HG02943 (cell line): ENCODE data around the gene GGACT.
A peak's percentile ranks its signal among the peaks of the same experiment; 100 is the strongest.

ENCODE experiments used
- ATAC-seq: cut with Tn5 transposase; IDR thresholded peaks from one replicate; pipeline ENCODE4 v1.9.1; 2021; ENCODE audit warnings: mild to moderate bottlenecking, low read depth, moderate library complexity; ENCODE audit not compliant: unreplicated experiment

The GGACT gene

DNA sequence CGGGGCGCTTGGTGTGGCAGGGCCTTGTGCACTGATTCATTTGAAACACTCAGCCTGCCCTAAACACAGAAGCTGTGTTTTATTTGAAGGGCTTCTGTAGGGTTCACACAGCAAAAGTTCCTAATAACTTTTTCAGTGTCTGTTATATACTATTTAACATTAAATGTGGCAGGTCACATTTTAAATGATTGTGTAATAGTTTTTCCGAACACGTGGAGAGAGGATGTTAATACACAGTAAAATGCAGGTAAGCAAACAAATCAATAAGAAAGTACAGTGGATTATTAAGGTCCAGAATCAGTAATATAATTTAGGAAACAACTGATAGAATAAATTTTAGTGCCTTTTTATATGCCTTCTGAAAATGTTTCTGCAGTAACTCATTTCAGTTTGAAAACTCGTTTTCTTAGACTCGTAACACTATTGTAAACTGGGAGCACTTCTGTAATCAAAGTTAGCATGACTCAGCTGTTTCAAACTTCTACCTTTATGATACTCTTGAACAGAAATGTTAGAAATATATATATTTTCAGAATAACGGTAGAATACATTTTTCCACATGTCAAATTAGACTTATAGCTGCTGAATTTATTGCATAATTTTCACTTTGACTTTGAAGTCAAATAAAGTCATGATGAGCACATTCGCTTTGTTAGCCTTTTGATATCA is 70.1 kb downstream of the GGACT start:
- ATAC-seq, result no peak

DNA sequence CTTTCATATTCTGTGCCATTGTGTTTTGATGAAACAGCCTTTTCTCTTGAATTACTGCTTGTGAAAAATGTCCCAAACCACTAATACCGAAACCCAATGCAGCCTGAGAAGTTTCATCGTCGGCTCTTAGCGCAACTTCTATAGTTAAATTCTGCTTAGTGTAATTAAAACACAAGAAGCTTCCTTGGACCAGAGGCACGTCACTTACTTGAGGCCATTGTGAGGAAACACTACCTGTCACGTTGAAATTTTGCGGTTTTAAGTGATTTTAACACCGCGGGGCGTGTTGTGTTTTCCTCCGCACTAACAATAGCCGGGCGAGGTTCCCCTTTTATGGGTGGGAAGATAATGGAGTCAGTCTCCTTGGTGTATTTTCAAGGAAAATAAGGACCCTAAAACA is 70.9 kb downstream of the GGACT start:
- no peak for ATAC-seq

DNA sequence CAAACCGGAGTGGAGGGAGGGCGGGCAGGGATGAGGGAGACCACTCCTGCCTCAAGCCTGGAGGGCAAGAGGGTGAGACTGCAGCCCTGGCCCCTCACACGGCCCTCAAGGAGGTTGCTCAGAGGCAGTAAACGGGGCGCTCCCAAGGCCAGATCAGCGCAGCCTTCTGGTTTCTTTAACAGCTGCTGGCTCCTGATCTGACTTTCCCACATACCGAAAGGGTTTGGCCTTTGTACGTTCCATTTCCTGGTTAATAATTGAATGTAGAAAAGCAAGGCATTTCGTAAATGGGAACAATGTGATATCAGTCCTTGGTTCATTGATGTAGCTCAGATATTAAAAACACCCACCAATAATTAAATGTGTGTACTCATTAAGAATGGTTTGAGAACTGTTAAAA is 71.5 kb downstream of the GGACT start:
- ATAC-seq, result no peak

DNA sequence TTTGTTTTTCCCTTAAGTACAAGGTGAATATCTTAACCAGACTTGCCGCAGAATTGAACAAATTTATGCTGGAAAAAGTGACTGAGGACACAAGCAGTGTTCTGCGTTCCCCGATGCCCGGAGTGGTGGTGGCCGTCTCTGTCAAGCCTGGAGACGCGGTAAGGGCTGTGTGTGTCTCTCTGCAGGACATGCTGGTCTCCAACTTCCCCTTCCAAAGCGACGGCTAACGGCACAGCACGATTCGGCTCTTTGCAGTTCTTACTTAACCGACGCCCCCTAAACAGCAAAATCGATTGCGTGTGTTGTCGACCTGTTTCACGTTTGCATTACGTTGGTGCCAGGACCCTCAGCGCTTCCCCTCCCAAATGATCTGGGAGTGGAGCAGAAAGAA is 73.2 kb downstream of the GGACT start:
- no peak for ATAC-seq

DNA sequence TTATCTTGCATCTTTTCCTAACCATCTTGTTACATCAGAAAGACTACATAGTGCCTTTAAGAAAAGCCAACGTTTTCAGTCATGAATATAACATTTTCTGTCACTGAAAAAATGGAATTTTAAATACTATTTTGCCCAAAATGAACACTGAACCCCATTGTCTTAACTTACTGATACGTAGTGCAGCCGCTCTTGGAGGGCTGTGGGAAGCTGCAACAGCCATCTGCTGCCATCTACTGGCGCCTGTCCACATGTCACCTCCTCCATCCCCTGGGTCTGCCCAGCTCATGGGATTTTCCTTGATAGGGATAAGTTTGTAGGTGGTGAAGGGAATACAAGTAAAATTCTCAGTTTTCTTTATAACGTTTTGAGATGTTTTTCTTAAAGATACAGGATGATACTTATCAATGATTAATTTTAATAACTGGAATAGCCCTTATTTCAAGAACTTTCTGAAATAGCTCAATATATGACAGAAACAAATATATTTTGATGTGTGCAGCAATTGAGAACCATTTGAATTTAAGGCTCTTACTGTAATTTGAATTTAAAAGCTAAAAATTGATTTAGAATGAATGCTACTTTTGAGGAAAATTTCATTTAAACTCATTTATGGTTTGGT is 73.7 kb downstream of the GGACT start:
- peak; percentile 86 for ATAC-seq

DNA sequence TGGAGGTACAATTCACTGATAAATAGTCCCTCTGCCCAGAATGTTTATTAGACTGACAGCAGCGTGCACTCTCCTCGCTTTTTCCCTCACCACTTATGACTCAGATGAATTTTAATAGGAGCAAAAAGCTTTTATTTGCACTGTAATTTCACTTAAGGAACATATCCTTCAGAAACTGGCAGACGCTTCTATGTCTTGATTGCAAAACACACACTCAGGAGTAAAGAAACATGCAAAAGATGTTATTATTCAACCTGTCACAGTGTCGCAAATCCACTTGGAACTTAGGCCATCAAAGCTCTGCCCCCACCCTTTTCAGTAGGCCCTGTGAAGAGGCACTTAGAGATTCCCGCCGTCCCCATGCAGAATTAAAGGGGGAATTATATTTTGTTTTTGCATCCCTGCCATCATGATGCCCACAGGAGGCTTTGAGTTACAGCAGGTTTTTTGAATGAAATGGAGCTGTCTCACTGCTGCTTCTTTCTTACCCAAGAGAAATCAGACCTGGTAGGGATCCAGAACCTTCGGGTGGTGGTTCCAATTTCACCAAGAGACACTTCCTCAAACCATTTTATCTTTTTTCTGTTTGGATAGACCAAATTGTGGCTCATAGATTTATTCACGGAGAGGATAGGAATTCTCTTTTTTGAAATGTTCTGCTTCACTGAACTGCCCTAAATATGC is 74.5 kb downstream of the GGACT start:
- no peak for ATAC-seq

DNA sequence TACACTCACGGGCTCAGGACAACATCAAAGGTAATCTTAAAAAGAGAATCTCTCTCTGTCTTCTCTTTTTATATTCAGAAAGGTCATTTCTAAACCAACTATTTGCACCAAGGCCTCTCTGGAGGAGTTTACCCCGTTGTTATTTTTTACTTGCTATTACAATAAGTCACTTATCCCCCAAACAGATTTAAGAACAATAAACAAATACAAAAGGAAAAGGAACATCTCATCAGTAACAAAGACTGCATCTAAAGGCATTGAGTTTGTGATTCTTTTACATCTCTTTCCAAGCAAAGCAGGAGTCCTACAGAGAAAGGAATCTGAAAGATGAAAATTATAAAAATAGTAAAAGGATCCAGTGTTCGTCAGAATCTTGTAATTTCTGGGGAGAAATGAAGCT is 75.4 kb downstream of the GGACT start:
- ATAC-seq, result no peak

DNA sequence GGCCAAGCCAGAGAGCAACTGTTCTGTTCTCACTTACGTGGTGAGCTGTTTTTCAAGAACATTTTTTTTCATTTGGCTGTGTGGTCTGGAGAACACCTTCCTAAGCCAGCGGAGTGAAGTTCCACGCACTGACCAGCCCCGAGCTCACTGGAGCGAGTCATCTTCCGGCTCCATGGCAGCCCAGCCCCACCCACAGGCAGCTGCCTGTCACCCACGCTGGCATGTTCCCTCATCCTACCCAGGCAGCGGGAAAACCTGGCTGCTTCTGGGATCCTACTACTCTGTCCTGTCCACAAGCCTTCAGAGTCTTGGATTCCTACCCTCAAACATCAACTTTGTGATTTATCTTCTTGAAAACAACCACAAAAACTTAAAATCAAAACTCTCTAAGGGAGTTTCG is 76.2 kb downstream of the GGACT start:
- ATAC-seq, result no peak

DNA sequence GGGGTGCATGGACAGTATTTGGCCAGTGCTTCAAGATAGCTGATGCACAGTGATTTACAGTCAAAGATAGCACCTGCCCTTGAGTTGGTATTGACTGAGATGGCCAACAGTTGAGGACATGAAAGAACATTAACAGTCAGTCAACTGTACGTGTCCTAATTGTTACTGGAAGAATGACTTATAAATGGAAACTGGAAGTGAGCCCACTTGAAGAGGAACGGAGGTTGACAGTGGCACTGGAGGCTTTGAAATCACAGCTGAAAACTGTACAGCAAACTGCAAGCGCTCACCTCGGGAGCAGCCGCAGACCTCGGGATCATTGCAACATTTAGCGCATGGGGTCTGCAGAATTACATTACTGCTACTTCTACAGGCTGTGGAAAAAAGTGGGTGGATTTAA is 77.1 kb downstream of the GGACT start:
- ATAC-seq, result no peak

DNA sequence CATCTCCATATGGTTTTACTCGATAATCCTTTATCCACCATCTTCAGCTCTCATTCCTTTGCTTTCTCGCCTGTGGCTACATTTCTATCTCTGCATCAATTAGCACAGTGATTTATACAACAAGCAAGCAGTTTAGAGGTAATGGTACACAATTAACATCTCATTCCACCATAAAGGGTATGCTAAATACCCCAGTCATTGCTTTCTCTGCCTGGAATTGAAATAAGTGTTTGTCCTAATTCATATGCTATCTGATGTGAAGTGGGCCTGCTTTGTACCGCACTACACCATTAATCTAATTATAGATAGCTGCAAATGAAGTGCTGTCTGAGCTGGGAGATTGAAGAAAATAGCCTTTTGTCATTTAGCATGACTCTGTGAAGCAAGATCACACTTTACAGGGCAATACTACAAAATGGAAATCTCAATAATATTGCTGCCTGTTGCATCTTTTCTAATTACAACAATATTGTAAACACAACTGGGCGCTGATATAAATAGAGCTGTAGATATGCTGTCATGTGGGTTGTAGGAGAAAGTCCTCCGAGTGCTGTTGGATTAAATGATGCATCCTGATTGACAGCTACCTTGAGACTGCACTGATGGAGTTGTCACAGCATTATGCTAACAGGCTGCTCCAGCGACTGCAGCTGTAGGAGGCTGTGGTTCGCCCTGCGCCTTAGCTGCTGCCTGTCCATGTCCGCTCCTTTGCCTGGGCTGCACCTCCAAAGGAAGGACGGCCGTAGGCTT is 78.2 kb downstream of the GGACT start:
- no peak for ATAC-seq

DNA sequence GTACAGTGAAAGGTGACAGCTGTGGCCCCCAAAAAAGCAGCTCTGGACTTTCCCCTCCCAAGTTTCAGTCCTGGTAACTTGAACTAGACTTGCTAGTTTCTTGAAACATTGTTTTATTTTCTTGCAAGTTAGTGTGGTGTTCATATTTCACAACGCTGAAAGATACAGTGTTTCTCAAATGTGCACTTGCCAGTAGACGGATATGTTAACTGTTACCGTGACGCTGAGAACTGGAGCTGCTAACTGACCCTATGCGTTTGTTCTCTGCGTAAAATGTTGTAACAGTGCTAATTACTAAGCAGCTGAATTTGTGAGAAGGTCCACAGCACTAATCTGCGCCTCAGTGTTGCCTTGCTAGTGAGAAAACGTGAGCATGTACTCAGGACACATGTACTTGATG is 79.6 kb downstream of the GGACT start:
- no peak for ATAC-seq

DNA sequence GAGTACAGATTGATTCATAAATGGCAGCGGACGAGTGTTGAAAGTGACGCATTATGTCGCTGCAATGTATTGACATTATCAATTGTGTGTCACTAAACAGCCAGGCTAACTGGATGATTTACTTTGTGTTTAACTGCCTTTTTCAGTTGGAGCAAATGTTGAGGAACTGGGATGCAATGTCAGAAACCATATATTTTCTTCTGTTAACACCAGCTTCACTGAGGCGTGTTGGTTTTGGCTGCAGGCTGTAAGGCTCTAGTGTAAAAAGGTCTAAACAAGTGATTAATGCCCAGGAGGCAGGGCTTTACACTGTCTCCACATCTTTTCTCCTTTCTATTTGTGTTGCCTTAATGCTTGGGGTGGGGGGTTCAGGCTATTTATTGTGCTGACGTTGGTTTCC is 80.1 kb downstream of the GGACT start:
- ATAC-seq, result no peak

DNA sequence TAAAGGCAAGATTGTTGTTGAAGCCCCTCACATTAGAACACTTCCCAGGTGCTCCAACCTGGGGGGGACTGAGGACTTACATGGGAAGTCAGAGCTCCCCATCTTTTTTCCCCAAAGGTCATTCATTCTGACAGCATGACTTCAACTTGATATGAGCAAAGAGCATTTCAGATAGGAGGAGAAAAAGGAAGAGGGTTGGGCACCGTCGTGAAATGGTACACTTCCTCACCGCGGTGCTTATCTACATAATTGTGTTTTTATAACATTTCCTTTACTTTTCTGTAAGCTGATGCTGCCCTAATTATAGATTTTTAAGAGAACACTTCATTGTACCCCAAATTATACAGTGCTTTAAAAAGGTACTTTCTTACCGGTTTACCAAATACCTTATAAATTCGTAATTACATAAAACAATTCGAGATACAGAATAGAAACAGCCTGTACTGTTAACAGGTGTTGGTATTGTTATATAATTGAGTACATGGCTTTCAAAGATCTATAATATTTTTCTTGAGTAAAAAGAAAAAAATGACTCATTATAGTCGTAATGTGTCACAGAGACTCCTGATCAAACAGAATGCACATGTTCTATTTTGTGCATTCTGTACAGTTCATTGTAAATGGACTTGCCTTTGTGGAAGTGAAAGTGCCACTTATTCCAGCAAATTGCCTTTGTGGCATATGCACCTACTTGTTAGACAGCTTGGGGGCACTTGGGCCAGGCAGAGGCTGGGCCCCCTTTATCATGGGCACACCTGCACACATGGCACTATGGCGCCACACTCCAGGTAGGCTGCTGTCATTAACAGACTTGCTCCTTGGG is 81.8 kb downstream of the GGACT start:
- no peak for ATAC-seq

DNA sequence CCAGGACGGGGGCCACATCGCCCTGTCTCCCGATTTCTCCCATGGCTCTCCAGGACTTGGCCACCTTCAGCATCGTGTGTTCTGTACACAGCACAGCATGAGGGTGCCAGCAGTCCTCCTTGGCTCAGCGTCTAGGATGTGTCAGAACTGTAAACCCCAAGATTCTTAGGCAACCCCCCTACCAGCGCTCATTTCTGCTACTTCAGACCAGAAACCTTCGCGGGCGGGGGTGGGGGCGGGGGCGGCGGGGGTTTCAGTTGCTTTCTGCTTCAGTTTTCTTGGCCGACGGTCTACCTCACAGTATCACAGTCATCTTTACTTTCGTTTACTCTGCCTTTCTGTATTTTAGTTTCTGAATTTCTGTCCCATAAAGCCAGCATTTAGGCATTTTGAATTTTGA is 82.4 kb downstream of the GGACT start:
- ATAC-seq, result peak; percentile 66

DNA sequence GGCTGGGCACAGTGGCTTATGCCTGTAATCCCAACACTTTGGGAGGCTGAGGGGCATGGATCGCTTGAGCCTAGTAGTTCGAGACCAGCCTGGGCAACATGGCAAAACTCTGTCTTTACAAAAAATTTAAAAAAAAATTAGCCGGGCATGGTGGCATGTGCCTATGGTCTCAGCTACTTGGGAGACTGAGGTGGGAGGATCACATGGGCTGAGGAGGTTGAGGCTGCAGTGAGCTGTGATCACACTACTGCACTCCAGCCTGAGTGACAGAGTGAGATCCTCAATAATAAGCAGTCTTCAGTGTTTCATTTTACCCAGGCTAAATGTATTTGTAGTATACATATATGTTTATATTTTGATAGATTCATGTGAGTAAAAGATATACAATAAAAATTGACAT is 85.0 kb downstream of the GGACT start:
- no peak for ATAC-seq

DNA sequence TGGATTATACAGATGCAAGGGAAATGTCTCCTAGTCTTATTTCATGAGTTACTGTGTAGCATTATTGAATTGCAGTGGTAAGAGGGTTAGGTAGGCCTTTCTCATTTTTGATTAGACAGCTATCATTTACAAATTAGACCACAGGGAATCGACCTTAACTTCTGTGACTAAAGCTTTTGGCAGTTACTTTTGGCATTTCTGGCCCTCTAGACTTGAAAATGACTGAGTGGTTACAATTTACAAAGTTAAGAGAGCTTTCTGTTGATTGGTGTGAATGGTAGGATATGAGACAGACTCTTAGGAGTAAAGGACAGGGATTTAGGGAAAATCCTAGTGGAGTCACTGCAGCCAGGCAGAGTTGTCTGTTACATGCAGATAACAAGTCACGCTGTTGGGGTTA is 86.1 kb downstream of the GGACT start:
- no peak for ATAC-seq

DNA sequence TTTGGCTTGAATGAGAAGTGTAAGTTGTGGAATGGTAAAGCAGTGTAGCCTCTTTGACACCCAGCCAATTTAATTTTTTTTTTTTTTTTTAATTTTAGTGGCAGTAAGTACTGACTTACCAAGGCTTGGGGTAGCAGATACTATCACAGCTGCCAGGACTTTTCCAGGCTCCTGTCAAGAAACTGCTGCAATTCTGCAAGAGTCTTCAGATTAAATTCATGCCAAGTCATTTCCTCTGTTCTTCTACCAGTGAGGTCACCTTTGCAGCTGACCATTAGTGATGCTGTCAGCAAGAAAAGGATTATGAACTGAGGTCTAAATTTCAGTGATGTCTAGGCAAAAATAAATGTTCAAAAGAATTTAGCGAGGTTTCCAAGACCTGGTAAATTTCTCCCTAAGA is 91.2 kb downstream of the GGACT start:
- no peak for ATAC-seq

DNA sequence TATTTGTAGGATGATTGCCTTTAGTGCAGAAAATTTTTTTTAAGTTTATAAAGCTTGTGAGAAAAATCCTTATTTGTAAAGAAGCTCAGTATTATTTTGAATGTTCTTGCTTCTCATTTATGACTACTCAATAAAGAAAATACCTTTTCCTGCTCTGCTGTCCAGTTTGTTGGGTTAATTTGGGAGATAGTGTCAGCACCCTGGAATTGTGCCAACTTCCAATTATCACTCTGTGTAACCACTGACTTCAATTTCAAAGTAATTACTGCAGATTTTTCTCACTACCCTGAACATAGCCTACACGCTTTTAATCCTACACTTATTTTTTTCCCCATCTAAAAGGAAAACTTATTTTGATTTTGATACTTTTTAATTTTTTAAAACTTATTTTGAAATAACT is 93.1 kb downstream of the GGACT start:
- ATAC-seq, result no peak

DNA sequence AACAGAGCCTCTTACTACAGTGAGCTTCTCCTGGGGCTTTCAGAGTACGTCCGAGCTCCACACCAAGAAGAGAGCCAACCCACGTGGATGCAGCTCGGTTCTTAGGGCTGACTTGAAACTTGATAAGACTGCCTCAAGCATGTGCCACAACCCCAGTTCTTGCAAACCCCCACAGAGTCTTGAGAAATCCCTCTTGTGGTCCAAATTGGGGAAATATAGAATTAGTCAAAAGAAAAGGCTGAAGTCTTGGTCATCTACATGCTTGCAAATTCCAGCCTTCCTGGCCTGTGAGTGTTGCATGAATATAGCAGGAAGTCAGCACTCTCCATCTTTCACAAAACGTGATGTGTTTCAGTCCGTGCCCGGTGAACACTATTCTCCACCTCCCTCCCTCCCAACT is 95.2 kb downstream of the GGACT start:
- no peak for ATAC-seq

DNA sequence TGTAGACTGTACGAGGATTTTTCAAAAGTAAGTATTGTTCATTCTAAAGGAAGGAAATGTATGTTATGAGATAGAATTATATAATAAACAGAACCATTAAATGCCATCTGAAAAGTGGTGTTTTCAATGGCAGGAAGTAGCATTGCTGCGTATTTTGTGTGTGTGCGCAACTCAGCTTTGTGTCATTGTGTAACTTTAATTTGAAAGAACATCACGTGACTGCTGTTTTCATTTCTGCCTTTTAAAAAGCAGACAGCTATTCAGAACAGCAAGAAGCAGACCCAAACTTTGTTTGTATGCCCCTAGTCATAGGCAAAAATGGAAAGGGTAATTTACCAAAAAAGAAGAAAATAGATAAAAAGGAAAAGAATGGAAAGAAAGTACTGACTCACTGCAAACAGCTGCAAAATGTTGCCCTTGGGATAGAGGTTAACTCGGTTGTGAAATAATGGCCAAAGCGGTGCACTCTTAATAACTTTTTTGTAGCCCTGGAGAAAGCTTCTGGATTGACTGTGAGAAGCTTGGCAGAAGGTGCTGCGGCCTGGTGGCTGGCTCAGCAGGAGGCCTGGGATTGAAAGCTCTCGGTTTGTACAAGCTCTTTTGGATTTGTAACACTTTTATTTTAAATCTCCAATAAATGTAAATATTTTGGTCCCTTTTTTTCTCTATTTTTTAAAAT is 97.3 kb downstream of the GGACT start:
- no peak for ATAC-seq
